ENCODE measurements around the gene UNC5CL. TPM values are rescaled to one million over a fixed set of nuclear protein-coding genes. Genes with fewer than 3 reads are reported as not detected.

The UNC5CL gene
- total and polyA plus RNA-seq, 2 of the 4 experiments (the other 2 are of a cell fraction): not detected

GRCh38 chr6:41054511-41054910 is 15.5 kb upstream of the UNC5CL start:
- no peaks in the 10 kb centered on the region for H3K36me3 ChIP-seq (ENCODE audit: control insufficient read depth, insufficient read depth, low read length)
- peaks cover 2% of the 10 kb centered on the region; the same call in 1 of the 2 replicates for H3K27me3 ChIP-seq (ENCODE audit: control insufficient read depth, insufficient read depth, low read length)
- no peak overlapping the region for H3K4ac ChIP-seq (ENCODE audit: low read depth, low read length)
- no CpG with 5 or more reads among the region's 3 CpGs for WGBS, 2 experiments (ENCODE audit: extremely low coverage in 2 of 2, insufficient read length in 1 of 2)
- H2AK9ac ChIP-seq (replicated peaks; ENCODE audit: low read depth, low read length, poor library complexity): no peak overlapping the region
- H4K8ac ChIP-seq (ENCODE audit: low read depth in 2 of 2, low read length in 2 of 2): no peak overlapping the region
- in situ Hi-C loops (cut with MboI; ENCODE audit: low sequenced_read_pairs) (no loop called here), dilution Hi-C loops (cut with HindIII; ENCODE audit: low sequenced_read_pairs, unreplicated experiment) (no loop called here), intact Hi-C loops (cut with micrococcal nuclease) (no loop called here)
- no peak overlapping the region for H4K91ac ChIP-seq (ENCODE audit: insufficient read depth, low read depth, low read length)
- no peak overlapping the region for H2BK20ac ChIP-seq (ENCODE audit: low read depth, low read length)
- no peak overlapping the region for H2BK15ac ChIP-seq (ENCODE audit: low read depth, low read length)
- H2AK5ac ChIP-seq (ENCODE audit: low read depth, low read length): no peak overlapping the region
- no peak overlapping the region for H2BK5ac ChIP-seq (ENCODE audit: low read depth, low read length, poor library complexity, severe bottlenecking)
- POLR2A ChIA-PET (ENCODE audit: unreplicated experiment): no interaction called here
- H3K56ac ChIP-seq (ENCODE audit: extremely low read depth, insufficient read depth, low read length): no peak overlapping the region
- no peak overlapping the region for H3K23ac ChIP-seq (ENCODE audit: low read depth, low read length)
- H3K9ac ChIP-seq (ENCODE audit: low read depth, low read length): no peak overlapping the region
- no peak overlapping the region for H2BK120ac ChIP-seq (ENCODE audit: low read depth, low read length)
- H3K4me2 ChIP-seq (ENCODE audit: low read depth, low read length): no peak overlapping the region
- H3K4me1 ChIP-seq (ENCODE audit: control insufficient read depth, insufficient read depth, low read length): peaks cover 12% of the 10 kb centered on the region
- no peak overlapping the region for H3K4me3 ChIP-seq (ENCODE audit: insufficient read depth, low read depth, low read length)
- H3K27ac ChIP-seq (ENCODE audit: insufficient read depth, low read length): no peak overlapping the region
- 0 out of 2 replicates have a peak, but pooled peaks cover 4% of the 10 kb centered on the region for H3K9me1 ChIP-seq (ENCODE audit: insufficient read depth, low read length)
- H3K18ac ChIP-seq (ENCODE audit: low read depth, low read length): no peak overlapping the region
- DNase-seq (no peak), ATAC-seq (ENCODE audit: low read depth) (no peak)
- H3K9me3 ChIP-seq (ENCODE audit: control insufficient read depth, insufficient read depth, low read length): no peaks in the 10 kb centered on the region
- TF ChIP-seq SMC3 (IDR thresholded peaks at IDR 0.05; ENCODE audit: low read depth, low read length) (no peak), ELK1 (IDR thresholded peaks at IDR 0.05; ENCODE audit: borderline replicate concordance, low read depth, low read length) (no peak), MAZ (IDR thresholded peaks at IDR 0.05; ENCODE audit: borderline replicate concordance, low read depth, low read length) (no peak), RCOR1 (IDR thresholded peaks at IDR 0.05; ENCODE audit: insufficient replicate concordance, low read length) (no peak), RAD21 (IDR thresholded peaks at IDR 0.05; ENCODE audit: low read length) (no peak), USF2 (IDR thresholded peaks at IDR 0.05; ENCODE audit: low read depth, low read length) (no peak), POLR2A (IDR thresholded peaks at IDR 0.05; ENCODE audit: low read depth, low read length) (no peak), MAFK (IDR thresholded peaks at IDR 0.05; ENCODE audit: low read depth, low read length) (no peak), BHLHE40 (IDR thresholded peaks at IDR 0.05; ENCODE audit: low read depth, low read length) (no peak), CTCF (conservative IDR thresholded peaks at IDR 0.05; ENCODE audit: low read depth, low read length) (no peak), CEBPB (IDR thresholded peaks at IDR 0.05; ENCODE audit: low read depth, low read length) (no peak), CHD1 (IDR thresholded peaks at IDR 0.05; ENCODE audit: low read depth, low read length) (no peak), MXI1 (IDR thresholded peaks at IDR 0.05; ENCODE audit: borderline replicate concordance, low read depth, low read length) (no peak)
- H4K20me1 ChIP-seq (ENCODE audit: insufficient read depth, low read length): no peaks in the 10 kb centered on the region
- no peak overlapping the region for H2AFZ ChIP-seq (replicated peaks; ENCODE audit: low read length, poor library complexity)
- H4K5ac ChIP-seq (ENCODE audit: low read depth, low read length): no peak overlapping the region
- CTCF ChIA-PET: no interaction called here
- no TSS peak for BruUV-seq (replicated peaks)
- no peaks in the 10 kb centered on the region for H3K79me1 ChIP-seq (ENCODE audit: low read depth in 1 of 2, low read length in 2 of 2)
- no peak overlapping the region for H3K14ac ChIP-seq (replicated peaks; ENCODE audit: low read depth, low read length)

All from IMR-90 (cell line).